NCI-H146 treated with DMSO at 0.1 percent for 48 hours (cell line): Measurements from ENCODE around the gene PLXNA4.

Source experiments
- DNase-seq: peaks from one replicate; lab custom pipeline; 2025; ENCODE audit not compliant: unreplicated experiment; lab: John Stamatoyannopoulos, UW

PLXNA4 gene

GRCh38 chr7:132078891-132079735 lies 497.2 kb downstream of the PLXNA4 start:
- DNase-seq = no peak

GRCh38 chr7:132077971-132078685 lies 498.1 kb downstream of the PLXNA4 start:
- no peak for DNase-seq

GRCh38 chr7:132076301-132077035 lies 499.8 kb downstream of the PLXNA4 start:
- no peak for DNase-seq

- DNase-seq = no peak
Measured at GRCh38 chr7:132075515-132075914, 500.8 kb downstream of the PLXNA4 start.

- no peak for DNase-seq
Measured at GRCh38 chr7:132073920-132074589, 502.2 kb downstream of the PLXNA4 start.
